Hippocampal formation (tissue), 2 donors: ENCODE results near the gene MRTFA.
"Not testable (repeated sequence)": the region's sequence is repeated elsewhere in the genome, so short reads cannot be mapped to it uniquely, and the experiment has no call there.

Experiments
- DNase-seq, 2 donors: peaks; one replicate each; lab custom pipeline; 2025; lab: John Stamatoyannopoulos, UW

Gene MRTFA

GRCh38 chr22:40521046-40521445 is 115.5 kb downstream of the MRTFA start:
- no peak for DNase-seq

GRCh38 chr22:40520562-40520961 is 116.0 kb downstream of the MRTFA start:
- DNase-seq: no peak

- no peak for DNase-seq
Measured at GRCh38 chr22:40519948-40520331, 116.6 kb downstream of the MRTFA start.

DNA sequence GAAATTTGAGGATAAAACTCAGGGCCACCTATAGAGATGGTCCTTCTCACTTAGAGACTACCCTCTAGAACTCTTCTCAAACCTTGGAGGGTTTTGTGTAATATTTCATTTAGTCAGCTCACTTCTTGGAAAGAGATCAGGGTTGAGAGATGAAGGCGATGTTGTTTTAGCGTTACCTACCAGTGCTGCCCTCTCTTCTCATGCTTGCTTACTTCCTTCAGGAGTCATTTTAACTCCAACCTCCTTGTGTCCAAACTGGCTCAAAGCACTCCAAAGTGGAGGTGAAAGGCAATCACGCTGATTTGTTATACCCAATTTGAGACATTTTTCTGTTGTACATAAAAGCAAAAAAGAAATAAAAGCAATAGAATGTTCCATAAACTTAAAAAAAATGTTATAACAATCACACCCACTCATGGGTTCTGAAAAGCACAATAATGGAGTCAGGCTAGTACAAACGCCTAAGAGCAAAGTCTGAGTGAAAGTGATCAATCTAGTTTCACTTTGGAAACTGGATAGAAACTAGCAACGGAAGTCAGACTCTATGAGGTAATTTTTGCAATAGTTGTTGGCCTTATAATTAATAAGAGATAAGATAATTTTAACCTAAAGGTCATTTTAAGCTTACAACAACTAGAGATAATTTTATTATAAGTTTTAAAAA is 117.1 kb downstream of the MRTFA start:
- DNase-seq: no peak

- DNase-seq: no peak
Measured at GRCh38 chr22:40518840-40519239, 117.7 kb downstream of the MRTFA start.

- DNase-seq: no peak
Measured at GRCh38 chr22:40517631-40518030, 118.9 kb downstream of the MRTFA start.

GRCh38 chr22:40516416-40516815 is 120.1 kb downstream of the MRTFA start:
- DNase-seq: no peak

DNA sequence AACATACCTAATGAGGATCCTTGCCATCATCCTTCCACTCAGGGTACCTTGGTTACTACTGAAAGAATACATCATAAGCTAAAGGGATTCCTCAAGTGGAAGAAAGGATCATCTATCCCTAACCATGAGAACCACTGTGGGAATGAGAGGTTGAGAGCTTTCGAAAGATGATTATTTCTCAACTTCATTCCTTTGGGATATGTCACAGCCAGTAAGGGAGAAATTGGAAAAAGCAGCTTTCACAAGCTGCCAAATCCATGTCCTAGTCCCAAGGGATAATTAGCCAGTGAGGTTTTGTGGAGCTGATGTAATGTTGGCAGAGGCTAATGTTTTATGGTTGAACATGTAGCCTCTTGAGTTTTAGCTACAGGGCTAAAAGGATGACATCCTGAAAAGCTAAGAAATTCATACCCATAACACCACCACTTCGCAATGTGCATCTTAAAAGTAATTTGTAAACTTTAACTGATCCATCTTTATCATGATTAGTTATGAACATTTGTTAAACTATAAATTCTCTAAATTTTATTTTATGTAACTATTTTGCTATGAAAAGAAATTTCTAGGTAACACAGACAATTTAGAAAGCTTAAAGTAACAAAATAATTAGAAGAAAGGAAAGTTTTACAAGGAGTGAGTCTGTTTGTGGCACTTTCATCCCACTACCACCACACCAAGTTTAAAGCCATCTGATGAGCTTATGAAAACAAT is 123.9 kb downstream of the MRTFA start:
- peak in 1 of 2 donors; percentile 34 for DNase-seq

DNA sequence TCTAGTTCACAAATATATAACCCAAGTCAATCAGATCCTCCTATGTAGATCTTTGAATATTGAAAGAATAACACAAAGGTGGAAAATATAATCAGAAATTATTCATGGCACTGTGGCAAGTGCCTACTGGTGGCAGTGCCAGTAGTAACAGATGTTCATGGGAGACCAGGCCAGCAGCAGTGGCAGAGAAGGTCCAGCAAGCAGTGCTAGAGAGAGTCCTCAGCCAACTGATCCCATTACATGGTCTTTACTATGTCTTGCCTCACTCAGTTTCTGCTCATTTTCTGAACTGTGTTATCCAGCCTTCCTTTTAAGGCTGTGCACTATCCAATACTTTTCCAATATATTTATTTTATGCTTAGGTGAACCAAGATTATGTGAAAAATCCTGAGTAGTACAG is 124.9 kb downstream of the MRTFA start:
- DNase-seq: no peak

DNA sequence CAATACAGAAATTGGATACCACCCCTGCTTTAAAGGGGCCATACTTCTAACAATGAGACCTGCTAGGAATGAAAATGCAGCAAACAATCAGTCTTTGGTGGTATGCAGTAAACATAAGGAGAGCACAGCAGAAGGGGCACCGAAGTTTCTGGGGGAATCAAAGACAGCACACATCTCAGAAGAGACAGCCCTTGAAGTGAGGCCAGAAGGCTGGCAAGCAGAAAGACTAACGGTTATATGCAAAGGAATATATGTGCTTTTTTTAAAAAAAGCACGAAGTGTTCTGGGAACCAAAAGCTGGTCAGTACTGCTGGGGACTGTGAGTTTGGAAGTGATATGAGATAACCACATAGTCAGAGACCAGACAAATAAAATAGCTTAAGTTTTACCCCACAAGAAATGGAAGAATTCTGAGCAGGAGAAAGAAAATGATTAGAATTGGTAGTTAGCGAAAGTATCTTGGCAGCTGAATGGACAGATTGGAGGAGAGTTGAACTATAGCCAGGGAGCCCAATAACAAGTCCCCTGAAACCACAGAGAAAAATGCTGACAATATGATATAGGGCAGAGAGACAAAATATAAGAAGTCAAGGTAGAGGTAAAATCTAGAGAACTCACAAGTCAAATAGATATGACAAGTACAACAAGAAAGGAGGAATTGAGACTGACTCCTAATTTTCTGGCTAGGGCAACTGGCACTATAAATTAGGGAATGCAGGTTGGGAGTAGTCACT is 125.7 kb downstream of the MRTFA start:
- DNase-seq: no peak

DNA sequence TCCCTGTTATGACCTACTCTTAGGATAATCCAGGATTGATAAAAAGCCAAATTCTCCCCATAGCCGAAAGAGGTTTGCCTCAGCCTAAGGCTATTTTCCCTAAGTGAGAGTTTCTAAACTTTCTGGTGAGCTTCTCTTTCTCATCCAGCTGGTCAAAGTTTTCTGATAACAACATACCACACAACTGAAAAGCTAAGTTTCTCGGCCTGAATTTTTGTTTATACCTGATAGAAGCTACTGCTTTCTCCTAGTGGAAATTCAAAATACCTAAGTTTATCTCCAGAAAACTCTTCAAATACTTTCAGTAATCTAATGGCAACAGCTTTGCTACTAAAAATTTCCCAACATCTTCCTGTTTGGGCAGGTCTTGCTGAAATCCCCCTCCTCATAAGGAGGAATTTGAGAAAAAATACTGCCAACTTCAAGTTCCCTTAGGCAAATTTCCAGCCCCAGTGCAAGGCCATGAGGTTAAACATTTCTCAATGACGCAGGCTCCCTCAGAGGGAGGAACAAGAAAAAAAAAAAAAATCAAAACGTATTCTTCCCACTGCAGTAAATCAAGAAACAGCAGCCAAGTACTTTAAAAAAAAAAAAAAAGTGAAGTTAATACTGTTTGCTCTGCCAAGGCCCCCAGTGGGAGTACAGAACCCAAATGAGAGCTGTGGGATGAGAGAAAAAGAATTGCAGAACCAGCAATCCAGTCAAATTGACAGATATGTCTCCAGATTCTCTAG is 127.0 kb downstream of the MRTFA start:
- DNase-seq: peak in 1 of 2 donors; percentile 35

DNA sequence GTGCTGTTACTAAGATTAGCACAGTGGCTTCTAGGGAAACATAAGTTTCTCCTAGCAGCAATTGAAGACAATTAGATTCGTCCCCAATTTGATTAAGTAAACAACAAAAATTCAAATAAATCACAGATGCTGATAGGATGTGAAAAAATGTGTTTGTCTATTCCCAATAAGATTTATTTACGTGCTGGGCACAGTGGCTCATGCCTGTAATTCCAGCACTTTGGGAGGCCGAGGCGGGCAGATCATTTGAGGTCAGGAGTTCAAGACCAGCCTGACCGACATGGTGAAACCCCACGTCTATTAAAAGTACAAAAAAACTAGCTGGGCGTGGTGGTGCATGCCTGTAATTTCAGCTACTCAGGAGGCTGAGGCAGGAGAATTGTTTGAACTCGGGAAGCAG is 128.5 kb downstream of the MRTFA start:
- not testable (repeated sequence) for DNase-seq

- no peak for DNase-seq
Measured at GRCh38 chr22:40507491-40507890, 129.0 kb downstream of the MRTFA start.

DNA sequence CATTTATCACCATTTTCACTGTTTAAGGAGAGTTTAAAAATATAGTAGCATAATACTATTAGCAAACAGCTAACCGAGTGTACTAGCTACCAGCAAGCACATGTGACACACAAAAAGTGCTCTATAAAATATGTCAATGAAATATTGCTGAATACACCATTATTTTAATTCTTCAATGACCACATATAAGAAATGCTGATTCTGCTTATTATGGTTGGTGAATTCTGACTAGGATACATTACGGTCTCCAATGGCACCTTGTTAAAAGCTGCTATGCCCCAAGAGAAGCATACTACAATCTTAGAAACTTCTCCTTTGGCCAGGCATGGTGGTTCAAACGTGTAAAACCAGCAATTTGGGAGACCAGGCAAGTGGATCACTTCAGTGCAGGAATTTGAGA is 129.8 kb downstream of the MRTFA start:
- DNase-seq: no peak

- DNase-seq: no peak
Measured at GRCh38 chr22:40504285-40505249, 132.0 kb downstream of the MRTFA start.

GRCh38 chr22:40502919-40503318 is 133.6 kb downstream of the MRTFA start:
- DNase-seq: no peak

- not testable (repeated sequence) for DNase-seq
Measured at GRCh38 chr22:40500465-40500786, 136.1 kb downstream of the MRTFA start.

- DNase-seq: no peak
Measured at GRCh38 chr22:40499209-40499623, 137.3 kb downstream of the MRTFA start.

DNA sequence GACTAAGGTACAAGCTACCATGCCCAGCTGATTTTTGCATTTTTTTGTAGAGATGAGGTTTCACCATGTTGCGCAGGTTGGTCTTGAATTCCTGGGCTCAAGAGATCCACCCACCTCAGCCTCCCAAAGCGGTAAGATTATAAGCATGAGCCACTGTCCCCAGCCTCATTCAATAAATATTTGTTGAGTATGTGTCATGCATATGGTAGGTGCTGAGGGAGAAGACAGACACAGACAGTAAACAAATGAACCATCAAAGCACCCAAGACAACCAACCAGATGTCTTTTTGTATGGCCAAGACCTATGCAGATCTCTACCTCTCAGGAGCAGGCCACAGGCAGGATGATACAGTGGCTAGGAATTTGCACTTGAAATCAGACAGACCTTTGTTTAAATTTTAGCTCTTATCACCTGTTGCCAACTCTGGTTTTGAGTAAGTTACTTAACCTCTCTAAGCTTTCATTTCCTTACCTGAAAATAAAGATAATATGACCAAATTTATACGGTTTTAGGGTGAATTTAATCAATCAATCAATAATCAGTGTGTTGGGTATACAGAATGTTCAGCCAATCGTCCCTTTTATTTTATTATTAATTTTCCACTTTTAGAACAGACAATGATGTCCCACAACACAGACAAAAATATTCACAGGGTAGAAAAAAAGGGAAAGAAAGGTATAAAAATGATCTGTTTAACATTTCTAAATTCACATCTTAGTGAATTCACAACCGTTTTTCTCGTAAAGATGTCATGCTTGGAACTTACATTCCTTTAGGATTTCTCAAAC is 137.9 kb downstream of the MRTFA start:
- DNase-seq: no peak

DNA sequence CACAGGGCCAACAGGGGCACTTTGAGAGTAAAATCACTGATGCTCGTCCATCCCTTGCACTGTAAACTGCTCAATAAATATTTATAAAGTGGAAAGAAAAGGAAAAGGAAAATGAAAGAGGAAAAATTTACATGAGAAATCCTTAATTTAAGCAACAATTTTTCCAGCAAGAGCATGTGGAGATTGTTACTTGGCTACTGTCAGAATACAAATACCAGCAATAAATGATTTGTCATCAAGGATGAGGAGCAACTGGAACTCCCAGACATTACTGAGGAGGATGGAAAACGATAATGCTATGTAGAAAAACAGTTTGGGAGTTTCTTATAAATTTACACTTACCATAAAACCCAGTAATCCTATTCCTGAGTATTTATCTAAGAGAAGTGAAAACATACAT is 143.1 kb downstream of the MRTFA start:
- DNase-seq: no peak
